Measurements from ENCODE around the gene ANKRD27.
"Not testable (repeated sequence)": the region's sequence is repeated elsewhere in the genome, so short reads cannot be mapped to it uniquely, and the experiment has no call there.

Gene ANKRD27

DNA sequence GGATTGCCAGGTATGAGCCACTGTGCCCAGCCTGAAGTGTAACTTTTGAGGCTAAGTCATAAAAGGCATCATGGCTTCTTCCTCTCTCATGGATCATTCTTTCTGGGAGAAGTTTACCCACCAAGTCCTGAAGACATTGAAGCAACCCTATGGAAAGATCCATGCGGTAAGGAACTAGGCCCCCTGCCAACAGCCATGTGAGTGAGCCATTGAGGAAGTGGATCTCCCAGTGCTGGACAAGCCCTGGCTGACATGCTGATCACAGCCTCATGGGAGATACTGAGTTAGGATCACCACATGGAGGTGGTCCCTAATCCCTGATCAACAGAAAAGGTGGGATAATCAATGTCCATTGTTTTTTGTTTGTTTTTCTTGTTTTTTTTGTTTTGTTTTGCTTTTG, 13.3 kb upstream of the ANKRD27 start:
- no peak for DNase-seq (ENCODE audit: low read depth)

DNA sequence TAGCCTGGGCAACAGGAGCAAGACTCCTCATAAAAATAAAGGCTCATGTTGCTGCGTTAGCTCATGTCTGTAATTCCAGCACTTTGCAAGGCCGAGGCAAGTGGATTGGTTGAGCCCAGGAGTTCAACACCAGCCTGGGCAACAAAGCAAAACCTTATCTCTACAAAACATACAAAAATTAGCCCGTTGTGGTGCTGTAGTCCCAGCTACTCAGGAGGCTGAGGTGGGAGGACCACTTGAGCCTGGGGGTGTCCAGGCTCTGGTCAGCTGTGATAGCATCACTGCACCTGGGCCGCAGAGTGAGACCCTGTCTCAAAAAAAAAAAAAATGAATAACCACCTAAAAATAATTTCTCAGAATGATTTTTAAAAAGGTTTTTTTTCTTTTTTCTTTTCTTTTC, 12.7 kb upstream of the ANKRD27 start:
- no peak for DNase-seq (ENCODE audit: low read depth)

DNA sequence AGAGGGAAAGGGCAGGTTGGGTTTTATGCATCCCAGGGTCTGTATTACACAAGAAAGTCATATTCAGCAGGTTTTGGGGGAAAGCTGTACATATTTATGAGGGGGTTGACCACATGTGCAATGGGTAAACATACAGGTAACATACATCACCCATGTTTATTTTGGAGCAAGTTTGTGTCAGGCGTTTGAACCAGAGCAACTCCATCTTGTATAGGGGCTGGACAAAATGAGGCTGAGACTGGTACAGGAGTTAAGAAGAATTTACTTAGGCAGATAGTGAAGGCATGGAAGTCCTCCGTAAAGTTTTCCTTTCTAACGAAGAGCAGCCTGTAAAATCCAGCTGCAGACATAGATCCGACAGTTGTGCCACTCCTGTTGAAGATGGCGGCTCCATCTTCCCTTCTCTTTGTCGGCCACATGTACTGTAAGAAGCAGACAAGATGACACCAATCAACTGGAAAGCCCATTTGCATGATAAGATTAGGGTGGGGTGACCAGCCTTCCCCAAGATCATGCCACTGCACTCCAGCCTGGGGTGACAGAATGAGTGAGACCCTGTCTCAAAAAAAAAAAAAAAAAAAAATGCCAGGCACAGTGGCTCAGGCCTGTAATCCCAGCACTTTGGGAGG, 12.0 kb upstream of the ANKRD27 start:
- no peak for DNase-seq (ENCODE audit: low read depth)

DNA sequence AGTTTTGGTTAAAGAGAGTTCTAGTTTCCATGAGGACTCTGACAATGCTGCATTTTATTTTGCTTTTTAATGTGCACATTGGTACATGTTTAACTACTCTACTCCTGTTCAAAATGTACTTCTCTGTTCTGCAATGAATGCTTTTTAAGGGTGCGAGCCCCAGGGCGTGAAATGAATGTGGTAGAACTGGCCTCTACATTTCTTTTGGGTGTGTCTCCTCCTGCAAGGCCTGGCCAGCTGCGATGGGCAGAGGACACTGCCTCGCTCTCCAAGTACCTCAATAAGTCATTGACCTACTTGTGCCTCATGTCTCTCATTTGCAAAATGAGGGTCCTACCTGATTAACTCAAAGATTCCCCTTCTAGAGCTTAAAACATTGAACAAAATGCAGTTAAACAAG, 7.3 kb upstream of the ANKRD27 start:
- no peak for DNase-seq (ENCODE audit: low read depth)

DNA sequence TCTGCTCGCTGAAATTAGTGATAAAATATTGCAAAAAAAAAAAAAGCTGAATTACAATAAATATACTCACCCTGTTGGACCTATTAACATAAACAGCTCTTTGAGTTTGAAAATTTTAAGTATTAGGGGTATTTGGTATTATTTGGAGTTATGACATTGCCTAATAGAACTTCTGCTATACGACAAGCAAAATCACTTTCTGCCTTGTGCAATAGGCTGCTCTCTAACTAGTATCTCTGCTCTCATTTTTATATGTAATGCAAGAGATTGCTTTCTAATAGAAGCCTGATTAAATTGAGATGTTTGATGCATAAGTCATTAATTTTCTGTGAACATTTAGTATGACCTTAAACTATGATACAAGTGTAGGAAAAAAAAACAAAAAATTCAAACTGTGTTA, 6.0 kb upstream of the ANKRD27 start:
- no peak for DNase-seq (ENCODE audit: low read depth)

DNA sequence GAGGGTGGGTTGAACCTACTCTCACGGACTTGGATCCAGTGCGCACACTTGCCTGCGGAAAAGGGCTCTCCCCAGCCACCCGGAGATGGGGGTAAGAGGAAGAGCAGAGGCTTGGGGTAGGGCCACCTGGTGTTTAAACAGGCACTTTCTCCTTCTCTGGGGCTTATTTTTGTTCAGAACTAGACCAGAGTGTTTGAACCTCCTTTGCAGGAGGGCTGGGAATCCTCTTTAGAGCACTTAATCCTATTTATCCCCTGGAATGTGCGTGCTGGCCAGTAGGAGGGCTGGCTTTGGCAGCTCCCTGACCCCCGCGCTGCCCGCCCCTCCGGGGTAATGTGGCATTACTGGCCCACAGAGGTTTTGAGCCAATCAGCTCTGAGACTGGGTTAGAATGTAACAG, 2.7 kb upstream of the ANKRD27 start:
- no peak for DNase-seq (ENCODE audit: low read depth)

DNA sequence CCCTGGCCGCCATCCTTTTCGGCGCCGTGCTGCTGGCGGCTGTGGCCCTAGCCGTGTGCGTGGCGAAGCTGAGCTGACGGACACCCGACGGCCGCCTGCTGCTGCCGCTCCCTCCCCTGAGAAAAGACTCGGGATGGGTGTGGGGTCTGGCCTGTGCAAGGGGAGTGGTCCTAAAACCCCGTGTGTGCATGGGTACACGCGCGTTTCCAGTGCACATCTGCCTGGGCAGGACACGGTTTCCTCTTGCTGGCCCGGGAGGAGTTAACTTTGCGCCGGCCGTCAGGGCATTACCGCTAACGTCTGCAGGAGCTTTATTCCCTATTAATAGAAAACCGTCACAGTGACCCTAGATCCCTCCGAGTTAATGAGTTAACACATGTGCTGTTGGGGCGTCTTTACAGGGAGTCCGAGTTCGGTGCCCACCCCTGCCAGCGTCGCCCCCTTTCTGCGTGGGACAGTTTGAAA, 1.9 kb upstream of the ANKRD27 start:
- no peak for DNase-seq (ENCODE audit: low read depth)

DNA sequence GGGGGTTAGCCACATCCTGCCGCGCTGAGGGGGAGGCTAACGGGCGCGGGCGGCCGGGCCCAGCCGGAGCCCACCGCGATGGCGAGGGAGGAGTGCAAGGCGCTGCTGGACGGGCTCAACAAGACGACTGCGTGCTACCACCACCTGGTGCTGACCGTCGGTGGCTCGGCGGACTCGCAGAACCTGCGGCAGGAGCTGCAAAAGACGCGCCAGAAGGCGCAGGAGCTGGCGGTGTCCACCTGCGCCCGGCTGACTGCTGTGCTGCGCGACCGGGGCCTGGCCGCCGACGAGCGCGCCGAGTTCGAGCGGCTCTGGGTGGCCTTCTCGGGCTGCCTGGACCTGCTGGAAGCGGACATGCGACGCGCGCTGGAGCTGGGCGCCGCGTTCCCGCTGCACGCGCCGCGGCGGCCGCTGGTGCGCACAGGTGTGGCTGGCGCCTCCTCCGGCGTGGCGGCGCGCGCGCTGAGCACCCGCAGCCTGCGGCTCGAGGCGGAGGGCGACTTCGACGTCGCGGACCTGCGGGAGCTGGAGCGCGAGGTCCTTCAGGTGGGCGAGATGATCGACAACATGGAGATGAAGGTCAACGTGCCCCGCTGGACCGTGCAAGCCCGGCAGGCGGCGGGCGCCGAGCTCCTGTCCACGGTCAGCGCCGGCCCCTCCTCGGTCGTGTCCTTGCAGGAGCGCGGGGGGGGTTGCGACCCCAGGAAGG, 1.4 kb upstream of the ANKRD27 start:
- DNase-seq (ENCODE audit: low read depth), result no peak

DNA sequence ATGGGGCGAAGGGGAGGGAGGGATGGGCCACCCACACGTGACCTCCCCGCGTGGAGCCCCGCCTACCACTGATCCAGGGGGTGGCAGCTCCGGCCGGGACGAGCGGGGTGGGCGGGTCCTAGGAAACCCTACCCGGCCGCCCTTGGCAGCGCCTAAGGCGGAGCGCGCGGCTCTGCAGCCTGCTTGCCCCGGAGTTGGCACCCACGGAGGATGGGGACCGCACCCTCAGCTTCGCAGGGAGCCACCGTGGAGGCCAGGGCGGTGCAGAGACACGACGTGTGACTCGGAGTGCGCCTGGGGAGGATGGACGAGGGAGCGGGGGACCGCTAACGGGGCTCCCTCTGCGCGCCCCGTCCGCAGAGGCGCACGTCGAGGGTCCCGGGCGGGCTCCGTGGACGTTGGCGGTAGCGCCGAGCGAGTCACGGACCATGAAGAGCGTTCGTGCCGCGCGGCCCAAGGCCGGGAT, 773 bp upstream of the ANKRD27 start, which contains the start of gene RGS9BP:
TSS of gene RGS9BP (plus strand) at position 129 of the 466 bp plus-strand sequence. CDS start 416 bp downstream, outside the sequence.
- DNase-seq (ENCODE audit: low read depth), result peak; percentile 38

DNA sequence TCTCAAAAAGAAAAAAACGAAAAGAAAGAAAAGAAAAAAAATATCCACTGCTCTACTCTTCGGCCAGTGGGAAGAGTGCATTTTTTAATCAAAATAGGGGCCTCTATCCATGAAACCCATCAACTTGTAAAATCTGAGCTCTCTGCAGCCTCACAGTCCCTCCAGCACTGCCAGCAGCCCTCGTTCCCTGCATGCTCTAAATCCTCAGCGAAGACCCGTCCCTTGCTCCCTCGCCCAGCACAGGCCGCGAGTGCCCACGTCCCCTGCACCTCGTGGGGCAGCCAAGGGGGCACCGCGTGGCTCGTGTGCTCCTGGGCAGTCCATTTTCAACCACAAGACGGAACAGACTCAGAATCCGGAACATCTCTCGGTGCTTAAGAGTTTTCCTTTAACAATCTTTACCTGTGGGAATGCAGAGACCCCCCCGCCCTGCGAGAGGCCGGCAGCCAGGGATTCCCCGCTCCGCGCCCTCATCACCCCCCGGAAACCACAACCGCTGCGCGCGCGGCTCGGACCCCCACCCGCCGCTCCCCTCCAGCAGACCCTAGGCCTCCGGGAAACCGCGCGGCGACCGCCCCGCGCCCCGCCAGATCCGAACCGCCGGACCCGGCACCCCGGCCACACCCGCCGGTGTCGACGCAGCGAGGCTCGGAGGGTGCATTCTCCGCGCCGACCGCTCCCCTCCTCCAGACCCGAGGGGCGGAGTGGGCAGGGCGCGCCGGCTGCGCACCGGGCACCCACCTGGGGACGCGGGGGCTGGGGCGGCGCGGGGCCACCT, 638 bp downstream of the ANKRD27 start:
- no peak for DNase-seq (ENCODE audit: low read depth)

DNA sequence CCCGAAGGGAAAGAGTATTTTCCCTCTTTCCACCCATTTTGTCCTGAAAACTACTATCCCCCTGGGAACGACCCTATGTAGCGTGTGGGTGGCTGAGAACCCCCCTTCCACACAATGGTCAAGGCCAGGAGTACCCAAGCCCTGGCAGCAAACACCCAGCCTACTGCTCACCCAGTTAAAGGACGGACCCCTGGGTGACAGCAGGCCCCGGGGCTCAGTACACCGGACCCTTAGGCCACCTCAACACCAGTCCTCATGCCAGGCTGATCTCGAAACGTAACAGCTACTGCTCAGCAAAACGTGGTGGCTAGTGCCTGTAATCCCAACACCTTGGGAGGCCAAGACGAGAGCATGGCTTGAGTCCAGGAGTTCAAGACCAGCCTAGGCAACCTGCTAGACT, 1.4 kb downstream of the ANKRD27 start:
- DNase-seq (ENCODE audit: low read depth), result no peak

DNA sequence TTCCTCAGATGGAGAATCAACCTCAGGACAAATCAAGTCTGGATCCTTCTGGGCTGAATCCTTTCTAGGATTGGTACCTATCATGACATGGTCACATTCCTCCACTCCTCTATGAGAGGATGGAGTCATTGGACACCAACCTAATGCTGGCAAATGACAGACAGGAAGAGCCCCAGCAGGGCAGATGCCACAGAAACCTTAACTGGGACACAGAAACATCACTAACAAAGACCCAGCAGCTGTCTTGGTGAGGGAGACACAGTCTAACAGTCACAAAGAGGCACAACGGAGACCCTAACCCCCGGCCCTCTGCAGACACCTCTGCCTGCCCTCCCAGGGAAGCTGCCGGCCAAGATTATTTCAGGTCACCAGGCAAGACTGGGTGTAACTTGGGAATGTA, 2.1 kb downstream of the ANKRD27 start:
- no peak for DNase-seq (ENCODE audit: low read depth)

DNA sequence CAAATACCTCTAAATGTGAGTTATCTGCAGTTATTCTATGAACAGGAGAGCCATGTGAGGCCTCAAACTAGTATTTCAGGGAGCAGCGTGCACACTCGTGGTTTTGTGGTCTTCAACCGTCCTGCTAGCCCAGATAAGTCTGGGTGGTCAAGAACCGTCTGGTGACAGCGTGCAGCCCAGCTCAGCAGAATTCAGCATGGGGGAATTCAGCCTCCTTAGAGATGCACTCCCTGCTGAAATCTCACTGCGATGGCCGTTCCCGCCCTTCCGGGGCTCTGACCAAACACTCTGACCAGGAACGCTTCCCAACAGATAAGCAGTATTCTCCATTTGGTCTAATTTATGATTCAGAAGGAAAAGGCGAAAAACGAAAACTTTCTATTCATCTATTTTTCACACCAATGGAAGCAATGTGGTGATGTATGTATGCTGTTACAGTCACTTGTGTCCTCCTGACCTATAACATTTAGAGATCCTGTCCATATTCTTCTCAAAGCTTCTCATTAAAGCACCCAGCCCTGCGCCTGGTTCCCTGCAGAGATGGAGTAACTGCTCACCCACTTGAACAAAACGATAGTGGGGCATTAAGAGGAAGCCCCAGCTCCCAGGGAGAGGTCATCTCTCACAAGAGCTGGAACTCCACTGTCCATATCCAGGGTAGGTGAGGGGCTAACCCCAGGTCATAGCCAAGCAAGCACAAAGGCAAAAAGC, 2.9 kb downstream of the ANKRD27 start:
- DNase-seq (ENCODE audit: low read depth), result no peak

DNA sequence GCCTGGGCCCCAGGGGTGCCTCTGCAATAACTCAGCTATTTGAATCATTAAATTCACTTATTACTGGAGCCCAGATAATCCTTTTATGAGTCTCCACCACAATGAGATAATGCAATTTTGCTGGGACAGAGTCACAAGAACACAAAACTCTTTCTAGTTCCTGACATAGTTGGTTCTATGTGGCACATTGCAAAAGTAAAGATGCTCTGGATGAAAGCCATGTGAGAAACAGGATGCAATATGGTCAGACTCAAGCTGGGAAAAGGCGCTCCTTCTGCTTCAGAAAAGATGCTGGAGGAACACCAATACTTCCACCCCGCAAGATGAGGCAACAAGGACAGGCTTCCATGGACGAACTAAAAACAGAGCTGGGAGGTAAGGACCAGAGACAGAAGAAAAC, 5.7 kb downstream of the ANKRD27 start:
- no peak for DNase-seq (ENCODE audit: low read depth)

DNA sequence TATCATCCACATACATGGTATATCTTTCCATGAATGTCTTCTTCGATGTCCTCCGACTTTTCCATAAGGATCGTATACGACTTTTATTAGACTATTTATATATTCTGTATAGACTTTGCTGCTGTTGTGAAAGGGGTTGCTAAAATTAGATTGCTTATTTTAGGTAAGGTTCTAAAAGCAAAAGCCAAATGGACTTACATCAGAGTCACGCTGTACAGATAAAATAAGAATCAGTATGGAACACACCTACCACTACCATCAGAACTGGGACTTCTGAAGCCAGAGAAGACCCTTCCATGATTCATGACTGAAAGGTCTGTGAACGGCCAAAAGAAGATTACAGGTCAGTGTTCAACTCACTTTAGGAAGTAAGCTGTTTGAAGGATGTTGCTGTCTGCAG, 8.9 kb downstream of the ANKRD27 start:
- DNase-seq (ENCODE audit: low read depth), result no peak

DNA sequence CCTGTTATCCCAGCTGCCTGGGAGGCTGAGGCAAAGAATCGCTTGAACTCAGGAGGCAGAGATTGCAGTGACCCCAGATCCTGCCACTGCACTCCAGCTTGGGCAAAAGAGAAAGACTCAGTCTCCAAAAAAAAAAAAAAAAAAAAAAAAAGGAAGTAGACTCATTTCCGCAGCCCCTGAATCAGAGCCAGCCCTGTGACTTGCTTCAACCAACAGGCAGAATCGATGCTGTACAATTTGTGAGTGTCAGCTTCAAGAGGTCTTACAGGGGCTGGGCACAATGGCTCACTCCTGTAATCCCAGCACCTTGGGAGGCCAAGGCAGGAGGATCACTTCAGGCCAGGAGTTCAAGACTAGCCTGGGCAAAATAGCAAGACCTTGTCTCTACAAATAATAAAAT, 12.8 kb downstream of the ANKRD27 start:
- DNase-seq (ENCODE audit: low read depth), result peak; percentile 9

DNA sequence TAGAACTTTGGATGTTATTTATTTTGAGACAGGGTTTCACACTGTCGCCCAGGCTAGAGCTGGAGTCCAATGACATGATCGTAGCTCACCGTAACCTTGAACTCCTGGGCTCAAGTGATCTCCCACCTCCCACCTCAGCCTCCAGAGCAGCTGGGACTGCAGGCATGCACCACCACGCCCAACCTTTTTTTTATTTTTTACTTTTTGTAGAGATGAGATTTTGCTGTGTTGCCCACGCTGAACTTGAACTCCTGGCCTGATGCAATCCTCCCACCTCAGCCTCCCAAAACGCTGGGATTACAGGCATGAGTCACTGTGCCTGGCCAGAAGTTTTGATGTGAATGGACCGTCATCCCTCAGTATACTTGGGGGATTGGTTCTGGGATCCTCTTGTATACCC, 13.7 kb downstream of the ANKRD27 start:
- DNase-seq (ENCODE audit: low read depth), result no peak

DNA sequence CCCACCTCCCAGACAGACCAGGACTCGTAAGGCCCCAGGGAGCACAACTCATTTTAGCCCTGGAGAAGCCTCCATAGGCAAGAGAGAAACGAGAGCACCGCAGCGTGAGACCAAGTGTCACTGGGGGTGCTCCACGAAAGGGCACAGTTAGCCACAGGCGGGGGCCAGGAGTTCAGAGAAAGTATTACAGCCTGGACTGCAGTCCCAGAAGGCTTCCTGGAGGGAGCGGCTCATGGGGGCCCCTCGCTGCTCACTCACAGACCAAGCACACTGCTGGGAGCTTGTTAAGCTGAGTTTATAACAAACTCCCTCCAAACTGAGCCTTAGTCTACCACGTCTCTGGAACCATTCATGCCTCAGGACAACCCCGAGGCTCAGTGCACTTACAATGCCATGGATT, 16.5 kb downstream of the ANKRD27 start:
- DNase-seq (ENCODE audit: low read depth), result no peak

DNA sequence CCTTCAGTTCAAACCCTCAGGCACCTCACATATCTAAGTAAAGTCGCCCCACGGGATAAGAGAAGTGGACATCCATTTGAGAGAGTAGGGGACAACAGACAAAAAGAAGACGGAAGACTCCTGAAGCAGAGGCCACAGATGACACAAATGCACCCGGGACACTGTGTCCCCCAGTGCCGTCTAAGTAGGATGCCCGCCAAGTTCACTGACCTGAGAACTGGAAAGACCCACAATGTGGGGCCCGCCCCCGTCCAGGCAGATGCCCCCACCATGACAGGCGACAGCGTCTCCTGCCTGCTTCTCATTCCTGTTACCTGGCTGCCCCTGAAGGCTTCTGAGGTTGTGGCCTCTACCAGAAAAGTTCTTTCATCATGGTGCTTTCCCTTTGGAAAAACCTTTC, 16.9 kb downstream of the ANKRD27 start:
- DNase-seq (ENCODE audit: low read depth), result no peak

DNA sequence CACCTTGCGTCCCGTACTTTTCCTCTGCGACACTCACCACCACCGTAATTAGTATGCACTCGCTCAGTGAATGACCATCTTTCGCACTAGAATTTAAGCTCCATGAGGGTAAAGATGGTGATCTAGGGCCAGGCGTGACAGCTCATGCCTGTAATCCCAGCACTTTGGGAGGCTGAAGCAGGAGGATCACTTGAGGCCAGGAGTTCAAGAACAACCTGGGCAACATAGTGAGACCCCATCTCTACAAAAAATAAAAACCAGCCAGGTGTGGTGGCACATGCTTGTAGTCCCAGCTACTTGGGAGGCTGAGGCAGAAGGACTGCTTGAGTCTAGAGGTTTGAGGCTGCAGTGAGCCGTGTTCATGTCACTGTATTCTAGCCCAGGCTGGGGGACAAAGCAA, 18.6 kb downstream of the ANKRD27 start:
- DNase-seq (ENCODE audit: low read depth), result not testable (repeated sequence)

DNA sequence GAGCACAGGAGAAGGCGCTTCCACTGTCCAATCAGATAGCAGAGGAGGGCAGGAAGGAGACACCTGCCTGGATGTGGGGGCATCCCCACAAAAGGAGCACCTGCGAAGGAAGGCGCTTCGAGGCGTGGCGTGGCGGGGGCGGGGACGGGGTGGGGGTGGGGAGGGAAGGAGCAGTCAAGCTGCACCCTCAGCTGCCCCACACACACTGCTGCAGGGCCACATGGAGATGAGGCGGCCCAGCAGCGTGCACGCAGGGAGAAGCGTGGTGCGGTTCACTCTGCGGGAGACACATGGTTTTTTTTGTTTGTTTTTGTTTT, 21.4 kb downstream of the ANKRD27 start:
- no peak for DNase-seq (ENCODE audit: low read depth)

DNA sequence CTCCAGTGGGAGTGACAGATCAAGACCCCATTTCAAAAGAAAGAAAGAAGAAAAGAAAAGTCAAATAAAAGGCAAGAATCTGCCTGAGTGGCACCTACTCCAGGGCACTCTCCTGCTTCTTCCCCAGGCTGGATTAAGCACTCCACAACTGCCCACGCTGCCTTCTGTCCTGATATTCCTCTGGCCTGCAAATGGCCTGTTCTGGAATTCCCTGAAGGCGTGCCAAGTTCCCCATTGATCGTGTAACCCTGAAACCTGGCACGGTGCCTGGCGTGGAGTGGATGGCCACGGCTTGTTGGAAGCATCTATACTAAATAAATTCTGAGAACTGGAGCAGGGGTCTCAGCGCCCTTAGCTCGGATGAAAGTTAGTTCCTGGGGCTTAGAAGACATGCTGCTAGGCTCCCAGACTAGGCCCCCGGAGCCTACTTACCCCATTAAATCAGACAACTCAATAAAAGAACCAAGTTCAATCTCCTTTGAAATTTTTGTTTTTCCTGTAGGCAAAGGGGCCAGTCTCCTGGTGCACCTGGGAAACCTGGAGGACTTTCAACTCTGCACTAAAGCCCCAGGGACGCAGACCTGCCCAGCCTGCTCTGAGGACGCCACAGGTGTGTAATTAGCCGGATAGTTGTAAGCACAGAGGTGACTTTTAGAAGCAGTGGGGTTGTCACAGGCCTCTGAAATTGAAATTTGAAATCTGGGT, 21.9 kb downstream of the ANKRD27 start:
- no peak for DNase-seq (ENCODE audit: low read depth)

Data from HS-5 (cell line).